ENCODE data around the gene BMP15. TPM values are rescaled to one million over a fixed set of nuclear protein-coding genes. Genes with fewer than 3 reads are reported as not detected.

Gene BMP15
- total and polyA plus RNA-seq, 2 of the 8 experiments (the other 6 are each of a cell fraction or from before 2014, with no cell fraction given), result not detected

- no peaks in the 10 kb centered on the region for H3K79me2 ChIP-seq (ENCODE audit: control insufficient read depth in 1 of 2, insufficient read depth in 2 of 2, low read length in 2 of 2)
- no peak overlapping the region for H2BK15ac ChIP-seq (ENCODE audit: low read length)
- no peaks in the 10 kb centered on the region for H3K36me3 ChIP-seq (ENCODE audit: control insufficient read depth in 2 of 4, insufficient read depth in 4 of 4, low read length in 3 of 4)
- H3K4me3 ChIP-seq (ENCODE audit: extremely low read depth in 1 of 4, insufficient read depth in 2 of 4, low read depth in 3 of 4, low read length in 4 of 4), result no peak overlapping the region
- H4K8ac ChIP-seq (ENCODE audit: extremely low read depth, insufficient read depth, low read length), result no peak overlapping the region
- H3K18ac ChIP-seq (ENCODE audit: extremely low read depth, low read length), result no peak overlapping the region
- no peak overlapping the region for H2BK120ac ChIP-seq (replicated peaks; ENCODE audit: low read depth, low read length)
- POLR2A ChIA-PET (ENCODE audit: partially characterized antibody), result no interaction called here
- H3K4ac ChIP-seq (replicated peaks; ENCODE audit: insufficient read length, low read depth, low read length), result no peak overlapping the region
- H3K27me3 ChIP-seq (replicated peaks in 1 of 4; ENCODE audit: control insufficient read depth in 3 of 4, extremely low read depth in 1 of 4, insufficient read depth in 3 of 4, low read length in 3 of 4), result no peaks in the 10 kb centered on the region
- no peak for FAIRE-seq
- H3K79me1 ChIP-seq (ENCODE audit: low read depth, low read length), result no peaks in the 10 kb centered on the region
- CTCF ChIA-PET (ENCODE audit: partially characterized antibody), result interaction anchor here (1.1 to 1.8 kb wide), 2 partner anchors 9 to 174 kb away, joined by 3 to 6 read pairs; no protein-coding TSS in a partner anchor
- no peak overlapping the region for H3K9ac ChIP-seq (replicated peaks in 1 of 4; ENCODE audit: extremely low read depth in 1 of 4, low read depth in 3 of 4, low read length in 3 of 4)
- H3K27ac ChIP-seq (ENCODE audit: low read depth, low read length), result no peak overlapping the region
- no peak overlapping the region for H4K91ac ChIP-seq (replicated peaks; ENCODE audit: insufficient read length, low read length)
- H3K14ac ChIP-seq (ENCODE audit: insufficient read length), result no peak overlapping the region
- no peak overlapping the region for H4K5ac ChIP-seq (ENCODE audit: insufficient read length, low read depth, low read length)
- no peaks in the 10 kb centered on the region for H3K9me3 ChIP-seq (ENCODE audit: insufficient read depth in 2 of 2, low read depth in 1 of 2, low read length in 1 of 2)
- H2BK12ac ChIP-seq (ENCODE audit: low read depth, low read length), result no peak overlapping the region
- H3K4me1 ChIP-seq (replicated peaks in 1 of 4; ENCODE audit: control insufficient read depth in 3 of 4, insufficient read depth in 4 of 4, low read length in 3 of 4), result no peaks in the 10 kb centered on the region
- no peak overlapping the region for H2AFZ ChIP-seq (ENCODE audit: low read length)
- H2AK5ac ChIP-seq (ENCODE audit: low read depth, low read length), result no peak overlapping the region
- 83% methylated on average over 6 of the region's 6 CpGs; no CpG with 5 or more reads in 1 of the 2 experiments for WGBS, 2 experiments (ENCODE audit: extremely low coverage in 1 of 2, insufficient coverage in 1 of 2, insufficient read length in 1 of 2, insufficient replicate concordance in 2 of 2, low coverage in 1 of 2, low lambda C conversion rate in 2 of 2, missing lambda C conversion rate in 1 of 2)
- H3K23ac ChIP-seq (ENCODE audit: insufficient read length), result no peak overlapping the region
- DNase-seq (ENCODE audit: low read depth in 1 of 2, low spot score in 2 of 2), result no peak
- H2BK5ac ChIP-seq (ENCODE audit: low read depth, low read length), result no peak overlapping the region
- H4K20me1 ChIP-seq (replicated peaks in 1 of 2; ENCODE audit: control insufficient read depth in 1 of 2, insufficient read depth in 2 of 2, low read length in 2 of 2), result no peaks in the 10 kb centered on the region
- TF ChIP-seq TBP (IDR thresholded peaks at IDR 0.05; ENCODE audit: low read depth, low read length) (no peak), RNF2 (IDR thresholded peaks at IDR 0.05; ENCODE audit: borderline replicate concordance, low read depth, low read length, missing control alignments, poor library complexity, severe bottlenecking) (no peak), USF2 (IDR thresholded peaks at IDR 0.05; ENCODE audit: low read length) (no peak), CTBP2 (IDR thresholded peaks at IDR 0.05; ENCODE audit: borderline replicate concordance, insufficient read depth, insufficient read length, low read length) (no peak), EZH2 (IDR thresholded peaks at IDR 0.05; ENCODE audit: low read depth, low read length, severe bottlenecking) (no peak), CBX8 (IDR thresholded peaks at IDR 0.05; ENCODE audit: borderline replicate concordance, low read depth, low read length) (no peak), BRCA1 (IDR thresholded peaks at IDR 0.05; ENCODE audit: low read depth, low read length) (no peak), HDAC2 (IDR thresholded peaks at IDR 0.05; ENCODE audit: borderline replicate concordance in 1 of 2, low read depth in 2 of 2, low read length in 2 of 2) (no peak)
- H2BK20ac ChIP-seq (ENCODE audit: low read length), result no peak overlapping the region
- no peak overlapping the region for H3K4me2 ChIP-seq (ENCODE audit: insufficient read depth in 1 of 2, low read depth in 2 of 2, low read length in 2 of 2)
- no peak overlapping the region for H3K56ac ChIP-seq (replicated peaks; ENCODE audit: insufficient read length, low read depth, low read length)
- no peaks in the 10 kb centered on the region for H3K23me2 ChIP-seq (ENCODE audit: low read depth, low read length)
Measured at GRCh38 chrX:50865311-50865710, 45.2 kb upstream of the BMP15 start.

Data from H1 (cell line).